Measurements from ENCODE around the gene TMEM221.

DNA sequence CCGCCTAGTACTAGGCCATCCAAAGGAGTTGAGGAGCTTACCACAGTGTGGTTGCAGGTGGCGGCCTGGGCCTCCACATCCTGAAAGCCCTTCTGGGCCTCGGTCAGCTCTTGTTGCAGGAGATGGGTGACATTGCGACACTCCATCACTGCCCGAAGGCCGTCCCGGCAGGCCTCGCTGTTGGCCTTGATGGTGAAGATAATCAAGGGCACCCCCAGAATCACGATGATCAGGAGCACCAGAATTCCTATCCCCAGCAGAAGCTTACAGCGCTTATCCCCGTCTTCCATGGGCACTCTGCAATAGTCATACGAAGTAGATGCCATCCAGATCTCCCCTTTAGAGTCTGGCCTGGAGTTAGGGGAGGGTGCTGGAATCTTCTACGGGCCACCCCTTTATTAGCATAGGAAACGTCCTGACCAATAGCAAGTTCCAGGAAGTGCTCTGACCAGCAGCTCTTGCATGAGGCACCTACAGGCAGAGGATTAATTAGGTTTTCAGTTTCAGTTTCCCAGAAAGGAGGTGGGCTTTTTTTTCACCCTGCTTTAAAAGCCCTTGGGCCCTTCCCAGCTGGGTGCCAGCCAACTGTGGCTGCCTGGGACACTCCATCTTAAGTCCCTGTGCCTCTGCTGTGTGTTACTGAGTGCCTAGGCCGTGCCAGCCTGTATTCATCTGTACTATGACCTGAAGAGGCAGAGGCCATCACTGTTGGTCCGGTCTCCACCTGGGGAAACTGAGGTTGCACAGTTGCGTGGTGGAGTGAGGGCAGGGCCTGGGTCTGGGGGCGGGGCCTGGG is 43.0 kb downstream of the TMEM221 start, which contains the start of gene BST2:
- TF ChIP-seq POLR2A (IDR thresholded peaks at IDR 0.05) (peak; percentile 62), CTCF (IDR thresholded peaks at IDR 0.05) (no peak)

Data from right lobe of liver (tissue), 4 donors.